SW480 (cell line): ENCODE results near the gene PCDHGC3.

Source experiments
- DNase-seq: peaks from one replicate; pipeline ENCODE4 v3.0.0-alpha.2; 2016; ENCODE audit warnings: low spot score

PCDHGC3 gene

GRCh38 chr5:141485321-141486055 is 9.7 kb downstream of the PCDHGC3 start:
- DNase-seq: no peak

GRCh38 chr5:141486091-141486490 is 10.3 kb downstream of the PCDHGC3 start:
- DNase-seq: no peak

- DNase-seq: no peak
These were observed 11.4 kb downstream of the PCDHGC3 start for GRCh38 chr5:141487131-141487530.

GRCh38 chr5:141488591-141489561 is 13.1 kb downstream of the PCDHGC3 start, which contains the start of gene PCDHGC5:
Gene PCDHGC5, plus strand, starts transcription at chr5:141489081. Its CDS starts 160 bp downstream, at chr5:141489241.
- no peak for DNase-seq

- DNase-seq: no peak
These were observed 14.1 kb downstream of the PCDHGC3 start for GRCh38 chr5:141489841-141490240.

- DNase-seq: no peak
These were observed 14.5 kb downstream of the PCDHGC3 start for GRCh38 chr5:141490271-141490670.

- DNase-seq: no peak
These were observed 15.0 kb downstream of the PCDHGC3 start for GRCh38 chr5:141490771-141491170.

GRCh38 chr5:141491323-141492167 is 15.8 kb downstream of the PCDHGC3 start:
- DNase-seq: no peak

- DNase-seq: no peak
These were observed 16.6 kb downstream of the PCDHGC3 start for GRCh38 chr5:141492168-141492885.

- DNase-seq: no peak
These were observed 18.0 kb downstream of the PCDHGC3 start for GRCh38 chr5:141493500-141494422.

- DNase-seq: no peak
These were observed 19.1 kb downstream of the PCDHGC3 start for GRCh38 chr5:141494761-141495452.

- DNase-seq: no peak
These were observed 19.7 kb downstream of the PCDHGC3 start for GRCh38 chr5:141495453-141495811.

GRCh38 chr5:141496038-141496437 is 20.3 kb downstream of the PCDHGC3 start:
- no peak for DNase-seq

- DNase-seq: no peak
These were observed 26.0 kb downstream of the PCDHGC3 start for GRCh38 chr5:141501761-141502160.

GRCh38 chr5:141503681-141504080 is 27.9 kb downstream of the PCDHGC3 start:
- DNase-seq: no peak

GRCh38 chr5:141504216-141504615 is 28.4 kb downstream of the PCDHGC3 start:
- no peak for DNase-seq

GRCh38 chr5:141506381-141507155 is 30.8 kb downstream of the PCDHGC3 start:
- DNase-seq: no peak

- DNase-seq: no peak
These were observed 31.8 kb downstream of the PCDHGC3 start for GRCh38 chr5:141507387-141508091.
